Measurements from ENCODE around the gene HAGH. TPM values are rescaled to one million over a fixed set of nuclear protein-coding genes. Genes with fewer than 3 reads are reported as not detected.

HAGH gene
- total and polyA plus RNA-seq, 4 donors, result 51.2 to 99.7 (median 80.2) TPM

DNA sequence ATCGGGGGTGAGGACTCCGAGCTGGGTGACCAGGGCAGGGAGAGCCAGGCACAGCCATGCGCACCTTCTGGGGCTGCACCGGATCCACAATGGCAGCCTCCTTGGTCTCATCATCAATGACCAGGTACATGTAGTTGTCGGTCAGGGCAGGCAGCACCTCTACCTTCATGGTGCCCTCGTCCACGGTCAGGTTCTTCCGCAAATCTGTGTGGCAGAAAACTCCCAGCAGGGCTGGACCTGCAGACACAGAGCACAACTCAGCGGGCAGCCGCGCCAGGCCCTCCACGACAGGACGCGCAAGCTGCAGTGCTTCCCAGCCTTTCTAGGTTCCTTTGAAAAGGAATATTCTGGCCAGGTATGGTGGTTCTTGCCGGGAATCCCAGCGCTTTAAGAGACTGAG, 3.8 kb downstream of the HAGH start:
- Histone ChIP-seq H3K4me3 (no peak overlapping the region), H3K36me3 (ENCODE audit: control insufficient read depth in 4 of 4, insufficient read depth in 4 of 4, low read length in 4 of 4) (peaks cover 0 to 41% (median 9%) of the 10 kb centered on the region in 4 donors), H3K9ac (ENCODE audit: insufficient read depth in 1 of 2, low read length in 2 of 2) (no peak overlapping the region), H3K27me3 (ENCODE audit: control insufficient read depth in 3 of 3, insufficient read depth in 3 of 3, low read length in 2 of 3) (no peaks in the 10 kb centered on the region), H3K9me3 (ENCODE audit: control insufficient read depth in 4 of 4, insufficient read depth in 3 of 4, low read length in 3 of 4) (no peaks in the 10 kb centered on the region), H3K27ac (ENCODE audit: low read depth in 1 of 2, low read length in 1 of 2) (no peak overlapping the region), H3K4me1 (ENCODE audit: control insufficient read depth in 5 of 5, insufficient read depth in 5 of 5, low read length in 5 of 5) (peaks cover 0 to 15% (median 5%) of the 10 kb centered on the region in 5 donors)
- ATAC-seq (ENCODE audit: insufficient read depth, low FRiP score), result no peak
- DNase-seq, result no peak
- 91 to 96% methylated on average over 16 of the region's 16 CpGs for WGBS, 2 donors
- no peak for TF ChIP-seq CTCF (IDR thresholded peaks at IDR 0.05; ENCODE audit: control extremely low read depth, extremely low read depth)

- DNase-seq, result no peak
- no peak for ATAC-seq (ENCODE audit: insufficient read depth, low FRiP score)
- peaks cover 0 to 44% (median 7%) of the 10 kb centered on the region in 4 donors for H3K36me3 ChIP-seq (ENCODE audit: control insufficient read depth in 4 of 4, insufficient read depth in 4 of 4, low read length in 4 of 4)
- no peak overlapping the region for H3K4me3 ChIP-seq
- H3K27ac ChIP-seq (ENCODE audit: low read depth in 1 of 2, low read length in 1 of 2), result no peak overlapping the region
- H3K4me1 ChIP-seq (ENCODE audit: control insufficient read depth in 5 of 5, insufficient read depth in 5 of 5, low read length in 5 of 5), result peaks cover 0 to 11% (median 5%) of the 10 kb centered on the region in 5 donors
- no peaks in the 10 kb centered on the region for H3K9me3 ChIP-seq (ENCODE audit: control insufficient read depth in 4 of 4, insufficient read depth in 3 of 4, low read length in 3 of 4)
- H3K9ac ChIP-seq (ENCODE audit: insufficient read depth in 1 of 2, low read length in 2 of 2), result no peak overlapping the region
- no peak for TF ChIP-seq CTCF (IDR thresholded peaks at IDR 0.05; ENCODE audit: control extremely low read depth, extremely low read depth)
- no peaks in the 10 kb centered on the region for H3K27me3 ChIP-seq (ENCODE audit: control insufficient read depth in 3 of 3, insufficient read depth in 3 of 3, low read length in 2 of 3)
- 92 to 98% methylated on average over 24 of the region's 24 CpGs for WGBS, 2 donors
These were observed 4.6 kb downstream of the HAGH start for GRCh38 chr16:1821861-1822611.

DNA sequence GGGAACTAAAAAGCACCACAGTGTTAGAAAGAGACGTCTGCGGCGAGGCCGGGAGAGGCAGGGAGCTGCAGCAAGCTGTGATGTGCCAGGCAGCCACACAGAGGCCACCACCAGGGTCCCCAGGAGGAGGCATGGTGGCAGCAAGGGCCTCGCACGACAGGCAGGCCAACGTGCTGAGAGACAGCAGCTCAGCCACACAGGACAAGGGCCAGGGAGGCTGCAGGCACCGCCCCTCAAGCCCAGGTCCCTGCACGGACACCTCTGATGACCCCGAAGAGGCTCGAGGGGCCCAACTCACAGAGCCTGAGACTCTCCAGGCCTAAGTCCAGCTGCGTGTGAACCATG, 5.7 kb downstream of the HAGH start:
- Histone ChIP-seq H3K4me3 (no peak overlapping the region), H3K36me3 (ENCODE audit: control insufficient read depth in 4 of 4, insufficient read depth in 4 of 4, low read length in 4 of 4) (peaks cover 0 to 53% (median 7%) of the 10 kb centered on the region in 4 donors), H3K9me3 (ENCODE audit: control insufficient read depth in 4 of 4, insufficient read depth in 3 of 4, low read length in 3 of 4) (no peaks in the 10 kb centered on the region), H3K27me3 (ENCODE audit: control insufficient read depth in 3 of 3, insufficient read depth in 3 of 3, low read length in 2 of 3) (no peaks in the 10 kb centered on the region), H3K4me1 (ENCODE audit: control insufficient read depth in 5 of 5, insufficient read depth in 5 of 5, low read length in 5 of 5) (peaks cover 0 to 8% (median 5%) of the 10 kb centered on the region in 5 donors), H3K9ac (ENCODE audit: insufficient read depth in 1 of 2, low read length in 2 of 2) (no peak overlapping the region), H3K27ac (ENCODE audit: low read depth in 1 of 2, low read length in 1 of 2) (no peak overlapping the region)
- WGBS, 2 donors, result 95 to 96% methylated on average over 12 of the region's 12 CpGs
- TF ChIP-seq CTCF (IDR thresholded peaks at IDR 0.05; ENCODE audit: control extremely low read depth, extremely low read depth), result no peak
- ATAC-seq (ENCODE audit: insufficient read depth, low FRiP score), result no peak
- DNase-seq, result no peak

All from lung (tissue), 12 donors.